GM12891 (cell line): ENCODE data around the gene TGFB1.

ENCODE experiments used
- PAX5 ChIP-seq: IDR thresholded peaks from 2 replicates; pipeline ENCODE4 v1.6.1; 2011; ENCODE audit warnings: low read length, moderate library complexity, mild to moderate bottlenecking; ENCODE audit not compliant: insufficient read depth, severe bottlenecking
- POLR2A ChIP-seq: IDR thresholded peaks from 2 replicates; pipeline ENCODE4 v1.6.1; 2011; ENCODE audit warnings: low read depth, low read length, control low read depth
- POLR2AphosphoS5 ChIP-seq: IDR thresholded peaks from 2 replicates; pipeline ENCODE4 v1.6.1; 2011; ENCODE audit warnings: low read depth, low read length, control low read depth
- SPI1 ChIP-seq: IDR thresholded peaks from 2 replicates; pipeline ENCODE4 v1.6.1; 2011; ENCODE audit warnings: low read depth, low read length, control low read depth
- TAF1 ChIP-seq: IDR thresholded peaks from 2 replicates; pipeline ENCODE4 v1.6.1; 2011; ENCODE audit warnings: low read depth, low read length, control low read depth

DNA sequence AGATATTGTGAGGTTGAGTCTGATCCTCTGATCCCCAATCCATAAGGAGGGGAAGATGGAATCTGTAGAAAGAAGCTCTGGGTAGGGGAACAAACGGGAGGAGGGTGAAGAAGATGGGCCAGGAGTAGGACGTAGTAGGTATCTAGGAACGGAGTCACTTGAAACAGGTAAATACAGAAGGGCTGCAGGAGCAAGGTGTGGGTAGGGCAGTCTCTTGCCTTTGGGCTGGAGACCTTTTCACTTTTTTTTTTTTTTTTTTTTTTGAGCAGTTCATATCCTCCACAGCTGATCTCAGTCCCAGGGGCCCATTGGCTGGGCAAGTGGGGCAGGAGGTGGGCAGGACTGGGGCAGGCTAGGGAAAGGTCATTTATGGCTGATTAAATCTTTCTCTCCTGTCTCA, 45.4 kb upstream of the TGFB1 start:
- no peak for TF ChIP-seq POLR2A
- no peak for TF ChIP-seq POLR2AphosphoS5
- TF ChIP-seq PAX5 = no peak
- no peak for TF ChIP-seq SPI1
- no peak for TF ChIP-seq TAF1
